Measurements from ENCODE around the gene PADI1.

GRCh38 chr1:17177651-17178050 is 27.3 kb upstream of the PADI1 start:
- TF ChIP-seq, protein P1, sequence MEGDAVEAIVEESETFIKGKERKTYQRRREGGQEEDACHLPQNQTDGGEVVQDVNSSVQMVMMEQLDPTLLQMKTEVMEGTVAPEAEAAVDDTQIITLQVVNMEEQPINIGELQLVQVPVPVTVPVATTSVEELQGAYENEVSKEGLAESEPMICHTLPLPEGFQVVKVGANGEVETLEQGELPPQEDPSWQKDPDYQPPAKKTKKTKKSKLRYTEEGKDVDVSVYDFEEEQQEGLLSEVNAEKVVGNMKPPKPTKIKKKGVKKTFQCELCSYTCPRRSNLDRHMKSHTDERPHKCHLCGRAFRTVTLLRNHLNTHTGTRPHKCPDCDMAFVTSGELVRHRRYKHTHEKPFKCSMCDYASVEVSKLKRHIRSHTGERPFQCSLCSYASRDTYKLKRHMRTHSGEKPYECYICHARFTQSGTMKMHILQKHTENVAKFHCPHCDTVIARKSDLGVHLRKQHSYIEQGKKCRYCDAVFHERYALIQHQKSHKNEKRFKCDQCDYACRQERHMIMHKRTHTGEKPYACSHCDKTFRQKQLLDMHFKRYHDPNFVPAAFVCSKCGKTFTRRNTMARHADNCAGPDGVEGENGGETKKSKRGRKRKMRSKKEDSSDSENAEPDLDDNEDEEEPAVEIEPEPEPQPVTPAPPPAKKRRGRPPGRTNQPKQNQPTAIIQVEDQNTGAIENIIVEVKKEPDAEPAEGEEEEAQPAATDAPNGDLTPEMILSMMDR (IDR thresholded peaks at IDR 0.05) = no peak
- TF ChIP-seq POLR2A (IDR thresholded peaks at IDR 0.05) = no peak
